DND-41 (cell line): Measurements from ENCODE around the gene BSCL2.

Source experiments
- EZH2 ChIP-seq: IDR thresholded peaks from 3 replicates; pipeline ENCODE4 v1.6.1; 2012; ENCODE audit warnings: borderline replicate concordance, low read depth, mild to moderate bottlenecking, moderate library complexity, low read length, inconsistent platforms; ENCODE audit not compliant: severe bottlenecking
- TF ChIP-seq, protein P1 (sequence below): IDR thresholded peaks from 2 replicates; pipeline ENCODE4 v1.5.1; 2012; ENCODE audit warnings: borderline replicate concordance, low read length, moderate library complexity, mild to moderate bottlenecking; ENCODE audit not compliant: poor library complexity, severe bottlenecking; ENCODE audit errors: extremely low read depth

GRCh38 chr11:62705880-62706849, 1.1 kb downstream of the BSCL2 start:
- TF ChIP-seq, protein P1, sequence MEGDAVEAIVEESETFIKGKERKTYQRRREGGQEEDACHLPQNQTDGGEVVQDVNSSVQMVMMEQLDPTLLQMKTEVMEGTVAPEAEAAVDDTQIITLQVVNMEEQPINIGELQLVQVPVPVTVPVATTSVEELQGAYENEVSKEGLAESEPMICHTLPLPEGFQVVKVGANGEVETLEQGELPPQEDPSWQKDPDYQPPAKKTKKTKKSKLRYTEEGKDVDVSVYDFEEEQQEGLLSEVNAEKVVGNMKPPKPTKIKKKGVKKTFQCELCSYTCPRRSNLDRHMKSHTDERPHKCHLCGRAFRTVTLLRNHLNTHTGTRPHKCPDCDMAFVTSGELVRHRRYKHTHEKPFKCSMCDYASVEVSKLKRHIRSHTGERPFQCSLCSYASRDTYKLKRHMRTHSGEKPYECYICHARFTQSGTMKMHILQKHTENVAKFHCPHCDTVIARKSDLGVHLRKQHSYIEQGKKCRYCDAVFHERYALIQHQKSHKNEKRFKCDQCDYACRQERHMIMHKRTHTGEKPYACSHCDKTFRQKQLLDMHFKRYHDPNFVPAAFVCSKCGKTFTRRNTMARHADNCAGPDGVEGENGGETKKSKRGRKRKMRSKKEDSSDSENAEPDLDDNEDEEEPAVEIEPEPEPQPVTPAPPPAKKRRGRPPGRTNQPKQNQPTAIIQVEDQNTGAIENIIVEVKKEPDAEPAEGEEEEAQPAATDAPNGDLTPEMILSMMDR, result no peak
- no peak for TF ChIP-seq EZH2
